Measurements from ENCODE around the gene UNC5C.

The UNC5C gene

DNA sequence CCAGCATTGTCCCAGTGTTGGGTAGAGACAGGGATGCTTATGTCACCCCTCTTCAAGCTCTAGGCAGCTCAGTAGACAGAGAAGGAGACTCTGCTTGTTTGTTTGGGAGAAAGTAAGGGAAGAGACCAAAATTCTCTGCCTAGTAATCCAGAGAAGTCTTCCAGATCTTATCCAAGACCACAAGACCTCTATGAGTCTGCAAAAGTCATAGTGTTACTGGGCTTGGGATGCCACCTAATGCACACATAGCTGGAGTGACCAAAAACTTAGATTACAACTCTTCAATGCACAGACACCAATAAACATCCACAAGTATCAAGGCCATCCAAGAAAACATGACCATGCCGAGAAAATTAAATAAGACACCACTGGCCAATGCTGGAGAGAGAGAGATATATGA is 205.5 kb downstream of the UNC5C start:
- TF ChIP-seq, protein P1, sequence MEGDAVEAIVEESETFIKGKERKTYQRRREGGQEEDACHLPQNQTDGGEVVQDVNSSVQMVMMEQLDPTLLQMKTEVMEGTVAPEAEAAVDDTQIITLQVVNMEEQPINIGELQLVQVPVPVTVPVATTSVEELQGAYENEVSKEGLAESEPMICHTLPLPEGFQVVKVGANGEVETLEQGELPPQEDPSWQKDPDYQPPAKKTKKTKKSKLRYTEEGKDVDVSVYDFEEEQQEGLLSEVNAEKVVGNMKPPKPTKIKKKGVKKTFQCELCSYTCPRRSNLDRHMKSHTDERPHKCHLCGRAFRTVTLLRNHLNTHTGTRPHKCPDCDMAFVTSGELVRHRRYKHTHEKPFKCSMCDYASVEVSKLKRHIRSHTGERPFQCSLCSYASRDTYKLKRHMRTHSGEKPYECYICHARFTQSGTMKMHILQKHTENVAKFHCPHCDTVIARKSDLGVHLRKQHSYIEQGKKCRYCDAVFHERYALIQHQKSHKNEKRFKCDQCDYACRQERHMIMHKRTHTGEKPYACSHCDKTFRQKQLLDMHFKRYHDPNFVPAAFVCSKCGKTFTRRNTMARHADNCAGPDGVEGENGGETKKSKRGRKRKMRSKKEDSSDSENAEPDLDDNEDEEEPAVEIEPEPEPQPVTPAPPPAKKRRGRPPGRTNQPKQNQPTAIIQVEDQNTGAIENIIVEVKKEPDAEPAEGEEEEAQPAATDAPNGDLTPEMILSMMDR (IDR thresholded peaks at IDR 0.05): no peak
- no peaks in the 10 kb centered on the region for H3K36me3 ChIP-seq
- H3K27ac ChIP-seq: no peak overlapping the region
- no peaks in the 10 kb centered on the region for H3K9me3 ChIP-seq
- H3K4me1 ChIP-seq (ENCODE audit: control insufficient read depth in 1 of 2, insufficient read depth in 1 of 2, low read depth in 1 of 2, low read length in 1 of 2): no peaks in the 10 kb centered on the region
- no peaks in the 10 kb centered on the region for H3K27me3 ChIP-seq
- no peak overlapping the region for H3K4me3 ChIP-seq (ENCODE audit: low read depth in 1 of 2, low read length in 1 of 2)

DNA sequence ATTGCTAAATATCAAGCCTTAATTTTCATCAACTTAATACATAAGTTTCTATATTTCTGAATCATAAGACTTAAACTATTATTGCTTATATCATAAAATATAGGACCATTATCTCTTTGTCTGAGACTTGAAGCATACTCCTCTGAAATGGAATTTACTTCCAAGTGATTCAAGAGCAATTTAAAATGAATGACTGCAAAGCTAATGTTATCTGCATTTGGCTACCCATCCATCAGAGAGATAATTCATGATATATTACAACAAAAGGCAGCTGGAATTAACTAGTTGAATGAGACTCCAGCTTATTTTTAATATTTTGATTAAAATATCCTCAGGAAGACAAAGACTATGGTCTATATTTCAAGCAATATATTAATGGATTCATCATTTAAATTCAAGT is 208.6 kb downstream of the UNC5C start:
- Histone ChIP-seq H3K9me3 (no peaks in the 10 kb centered on the region), H3K27me3 (no peaks in the 10 kb centered on the region), H3K4me3 (ENCODE audit: low read depth in 1 of 2, low read length in 1 of 2) (no peak overlapping the region), H3K36me3 (no peaks in the 10 kb centered on the region), H3K27ac (no peak overlapping the region), H3K4me1 (ENCODE audit: control insufficient read depth in 1 of 2, insufficient read depth in 1 of 2, low read depth in 1 of 2, low read length in 1 of 2) (no peaks in the 10 kb centered on the region)
- TF ChIP-seq, protein P1 (IDR thresholded peaks at IDR 0.05): no peak

DNA sequence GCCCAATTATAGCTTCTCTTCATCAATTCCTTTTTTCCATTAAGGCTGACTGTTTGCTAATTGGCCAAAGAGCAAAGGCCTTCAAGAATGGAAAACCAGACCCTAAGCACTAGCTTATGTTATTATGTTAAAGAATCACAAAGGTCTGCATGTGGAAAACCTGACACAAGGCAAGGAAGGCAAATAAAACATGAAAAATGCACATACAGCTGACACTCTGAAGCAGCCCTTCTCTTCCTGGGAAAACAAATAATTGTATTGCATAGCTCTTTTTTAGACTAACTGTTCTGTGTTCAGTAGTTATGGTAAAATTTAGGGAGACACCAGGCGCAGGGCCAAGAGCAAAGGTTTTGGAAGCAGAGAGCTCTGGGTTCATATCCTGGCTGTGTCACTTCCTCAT is 223.1 kb downstream of the UNC5C start:
- TF ChIP-seq, protein P1 (IDR thresholded peaks at IDR 0.05): no peak
- no peaks in the 10 kb centered on the region for H3K9me3 ChIP-seq
- H3K4me1 ChIP-seq (ENCODE audit: control insufficient read depth in 1 of 2, insufficient read depth in 1 of 2, low read depth in 1 of 2, low read length in 1 of 2): no peaks in the 10 kb centered on the region
- no peaks in the 10 kb centered on the region for H3K27me3 ChIP-seq
- H3K4me3 ChIP-seq (ENCODE audit: low read depth in 1 of 2, low read length in 1 of 2): no peak overlapping the region
- H3K27ac ChIP-seq: no peak overlapping the region
- H3K36me3 ChIP-seq: no peaks in the 10 kb centered on the region

DNA sequence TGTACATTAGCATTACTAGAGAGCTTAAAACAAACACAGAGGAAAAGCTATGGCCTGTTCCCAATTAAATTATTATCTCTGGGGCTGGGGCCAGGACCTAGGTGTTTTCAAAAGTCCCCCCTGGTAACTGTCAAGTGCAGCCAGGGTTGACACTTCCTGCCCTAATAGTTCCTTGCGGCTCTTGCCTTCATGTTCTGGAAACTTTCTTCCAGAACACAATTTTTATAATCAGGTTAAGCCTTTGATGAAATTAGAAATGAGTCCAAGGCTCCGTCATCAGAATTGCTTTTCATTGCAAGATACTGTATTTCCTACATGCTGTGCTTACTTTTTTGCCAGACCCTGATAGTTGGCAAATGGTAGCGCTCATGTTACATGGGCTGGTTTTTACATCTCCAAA is 229.6 kb downstream of the UNC5C start:
- Histone ChIP-seq H3K4me3 (ENCODE audit: low read depth in 1 of 2, low read length in 1 of 2) (no peak overlapping the region), H3K27me3 (no peaks in the 10 kb centered on the region), H3K9me3 (no peaks in the 10 kb centered on the region), H3K4me1 (ENCODE audit: control insufficient read depth in 1 of 2, insufficient read depth in 1 of 2, low read depth in 1 of 2, low read length in 1 of 2) (no peaks in the 10 kb centered on the region), H3K36me3 (no peaks in the 10 kb centered on the region), H3K27ac (no peak overlapping the region)
- TF ChIP-seq, protein P1 (IDR thresholded peaks at IDR 0.05): no peak

DNA sequence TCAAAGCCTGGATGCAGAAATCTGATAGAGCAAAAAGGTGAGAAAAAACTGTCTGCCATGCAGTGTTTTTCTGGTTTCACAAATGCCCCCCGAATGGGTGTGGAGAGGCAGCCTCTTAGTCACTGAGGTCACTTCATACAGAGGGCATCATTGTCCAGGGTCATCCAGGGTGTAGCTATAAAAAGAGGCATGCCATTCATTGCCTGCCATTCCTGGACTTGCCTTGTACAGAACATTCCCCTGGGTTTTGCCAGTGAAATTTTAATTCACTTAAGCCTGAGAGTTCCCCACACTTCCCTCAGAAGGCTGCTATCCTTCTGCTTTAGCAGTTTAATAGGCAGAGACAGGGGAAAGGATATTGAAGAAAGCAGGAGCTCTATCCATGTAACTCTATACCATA is 230.3 kb downstream of the UNC5C start:
- Histone ChIP-seq H3K9me3 (no peaks in the 10 kb centered on the region), H3K27me3 (no peaks in the 10 kb centered on the region), H3K27ac (no peak overlapping the region), H3K4me1 (ENCODE audit: control insufficient read depth in 1 of 2, insufficient read depth in 1 of 2, low read depth in 1 of 2, low read length in 1 of 2) (no peaks in the 10 kb centered on the region), H3K4me3 (ENCODE audit: low read depth in 1 of 2, low read length in 1 of 2) (no peak overlapping the region), H3K36me3 (no peaks in the 10 kb centered on the region)
- TF ChIP-seq, protein P1 (IDR thresholded peaks at IDR 0.05): no peak

DNA sequence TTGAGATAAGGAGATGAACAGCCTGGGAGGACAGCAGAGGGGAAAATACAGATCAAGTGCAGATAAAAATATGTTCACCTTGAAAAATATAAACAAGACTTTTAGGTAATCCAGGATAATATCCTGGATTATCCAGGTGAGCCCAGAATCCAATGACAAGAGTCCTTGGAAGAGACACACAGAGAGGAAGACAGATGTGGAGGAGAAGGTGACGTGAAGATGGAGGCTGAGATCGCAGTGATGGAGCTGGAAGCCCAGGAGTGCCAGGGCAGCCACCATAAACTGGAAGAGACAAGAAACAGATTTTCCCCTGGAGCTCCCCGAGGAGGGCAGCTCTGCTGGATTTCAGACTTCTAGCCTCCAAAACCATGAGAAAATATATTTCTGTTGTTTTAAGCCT is 230.7 kb downstream of the UNC5C start:
- Histone ChIP-seq H3K4me3 (ENCODE audit: low read depth in 1 of 2, low read length in 1 of 2) (no peak overlapping the region), H3K9me3 (no peaks in the 10 kb centered on the region), H3K4me1 (ENCODE audit: control insufficient read depth in 1 of 2, insufficient read depth in 1 of 2, low read depth in 1 of 2, low read length in 1 of 2) (no peaks in the 10 kb centered on the region), H3K27me3 (no peaks in the 10 kb centered on the region), H3K27ac (no peak overlapping the region), H3K36me3 (no peaks in the 10 kb centered on the region)
- TF ChIP-seq, protein P1 (IDR thresholded peaks at IDR 0.05): no peak
